Breast epithelium (tissue), 3 donors: ENCODE measurements around the gene RHEB.

ENCODE experiments used
- POLR2A ChIP-seq: fragments of 450-650 bp; IDR thresholded peaks from one replicate; pipeline ENCODE4 v1.6.1; 2016; ENCODE audit warnings: antibody characterized with exemption, mild to moderate bottlenecking, moderate library complexity
- POLR2AphosphoS5 ChIP-seq, 3 donors: sonication (generic); formaldehyde crosslinking; IDR thresholded peaks; one replicate each; pipeline ENCODE4 v1.6.1; 2017; ENCODE audit warnings: antibody characterized with exemption in 3 of 3
- TF ChIP-seq, protein P1 (sequence below), 3 donors: fragments of 450-650 bp; IDR thresholded peaks; one replicate each; pipeline ENCODE4 v1.5.1; 2016 to 2017; ENCODE audit warnings: antibody characterized with exemption in 3 of 3, mild to moderate bottlenecking in 3 of 3, moderate library complexity in 3 of 3

GRCh38 chr7:151511270-151511669, 8.4 kb downstream of the RHEB start:
- TF ChIP-seq, protein P1, sequence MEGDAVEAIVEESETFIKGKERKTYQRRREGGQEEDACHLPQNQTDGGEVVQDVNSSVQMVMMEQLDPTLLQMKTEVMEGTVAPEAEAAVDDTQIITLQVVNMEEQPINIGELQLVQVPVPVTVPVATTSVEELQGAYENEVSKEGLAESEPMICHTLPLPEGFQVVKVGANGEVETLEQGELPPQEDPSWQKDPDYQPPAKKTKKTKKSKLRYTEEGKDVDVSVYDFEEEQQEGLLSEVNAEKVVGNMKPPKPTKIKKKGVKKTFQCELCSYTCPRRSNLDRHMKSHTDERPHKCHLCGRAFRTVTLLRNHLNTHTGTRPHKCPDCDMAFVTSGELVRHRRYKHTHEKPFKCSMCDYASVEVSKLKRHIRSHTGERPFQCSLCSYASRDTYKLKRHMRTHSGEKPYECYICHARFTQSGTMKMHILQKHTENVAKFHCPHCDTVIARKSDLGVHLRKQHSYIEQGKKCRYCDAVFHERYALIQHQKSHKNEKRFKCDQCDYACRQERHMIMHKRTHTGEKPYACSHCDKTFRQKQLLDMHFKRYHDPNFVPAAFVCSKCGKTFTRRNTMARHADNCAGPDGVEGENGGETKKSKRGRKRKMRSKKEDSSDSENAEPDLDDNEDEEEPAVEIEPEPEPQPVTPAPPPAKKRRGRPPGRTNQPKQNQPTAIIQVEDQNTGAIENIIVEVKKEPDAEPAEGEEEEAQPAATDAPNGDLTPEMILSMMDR (IDR thresholded peaks at IDR 0.05) = no peak
- TF ChIP-seq POLR2AphosphoS5 (IDR thresholded peaks at IDR 0.05) (no peak), POLR2A (no peak)
